Right ventricle myocardium inferior (tissue), 1 donor: ENCODE data around the gene PPY. TPM values are rescaled to one million over a fixed set of nuclear protein-coding genes. Genes with fewer than 3 reads are reported as not detected.

Experiments used
- ATAC-seq: fragments of 200-7000 bp; cut with Tn5 transposase; one replicate; pipeline ENCODE4 v1.9.1; 2020; ENCODE audit warnings: mild to moderate bottlenecking, moderate library complexity
- DNase-seq: peaks from one replicate; pipeline ENCODE4 v3.0.0; 2021; ENCODE audit errors: missing footprints
- intact Hi-C: fragments of 100-400 bp; cut with DNase I; formaldehyde crosslinking; loops from one replicate; pipeline ENCODE4 v1.11.0; 2022
- total RNA-seq: library from RNA; stranded (reverse); fragmentation: NEBNext Ultra II Directional; extraction: Animal tissue kit (Norgen Biotek cat#: 25700); gene quantifications from one replicate; pipeline ENCODE4 v1.2.1, GENCODE V29; 2021
- donor health status: DM: no; HTN: yes; CAD: no; lungs with severe emphysema.

The PPY gene
- total RNA-seq, 1 donor from 2014 or later = not detected

DNA sequence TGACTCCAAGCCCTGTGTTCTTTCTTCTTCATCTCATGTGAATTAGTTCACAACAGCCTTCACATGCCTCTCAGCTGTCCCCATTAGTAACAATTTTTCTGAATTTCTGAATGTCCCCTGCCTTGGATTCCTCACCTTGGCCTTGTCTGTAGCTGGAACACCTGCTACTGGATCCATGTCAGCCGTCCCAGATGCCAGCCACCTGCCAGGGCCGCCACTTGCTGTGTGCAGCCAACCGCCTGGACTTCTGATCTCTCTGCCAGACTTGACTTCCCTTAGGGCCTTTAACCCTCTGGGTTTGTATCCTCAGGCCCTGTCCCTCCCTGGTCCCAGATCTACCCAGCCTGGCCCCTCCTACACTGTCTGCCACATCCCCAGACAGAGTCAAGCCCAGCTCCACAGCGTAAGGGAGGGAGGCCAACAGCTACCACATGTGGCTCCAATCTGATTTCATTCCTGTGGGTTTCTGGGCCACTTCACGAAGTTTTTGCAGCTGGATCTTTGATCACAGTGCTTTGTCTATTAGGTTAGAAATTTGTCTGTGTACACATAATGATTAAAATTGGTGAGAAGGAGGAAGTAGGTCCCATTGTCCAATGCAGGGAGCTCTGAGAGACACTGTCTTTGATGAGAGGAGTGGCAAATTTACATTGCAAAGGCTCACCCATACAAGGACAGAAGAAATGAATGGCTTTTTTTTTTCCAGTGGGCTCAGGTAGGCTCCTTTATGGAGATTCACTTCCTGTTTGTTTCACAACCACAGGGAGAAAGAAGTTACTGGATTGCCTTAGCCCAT lies 50.2 kb downstream of the PPY start:
- intact Hi-C loops = no loop called here
- no peak for ATAC-seq
- no peak for DNase-seq

Other genes starting within 250 kb of the PPY start
- not detected for gene SOST, start 183.7 kb downstream of the PPY start, total RNA-seq
- gene DUSP3, start 163.5 kb downstream of the PPY start, total RNA-seq = 260 TPM
- not detected for gene CFAP97D1, start 162.0 kb downstream of the PPY start, total RNA-seq
- 43.0 TPM for gene MPP3, start 109.3 kb downstream of the PPY start, total RNA-seq
- gene CD300LG, start 95.3 kb downstream of the PPY start, total RNA-seq = 16.6 TPM
- 16.2 TPM for gene MPP2, start 34.9 kb downstream of the PPY start, total RNA-seq
- gene PYY, start 11.5 kb upstream of the PPY start, total RNA-seq = not detected
- 0.68 TPM for gene NAGS, start 62.1 kb upstream of the PPY start, total RNA-seq
- gene TMEM101, start 72.5 kb upstream of the PPY start, total RNA-seq = 21.5 TPM
- 47.6 TPM for gene LSM12, start 124.2 kb upstream of the PPY start, total RNA-seq
- 30.4 TPM for gene G6PC3, start 128.3 kb upstream of the PPY start, total RNA-seq
- 67.5 TPM for gene HDAC5, start 181.2 kb upstream of the PPY start, total RNA-seq
- gene HROB, start 199.5 kb upstream of the PPY start, total RNA-seq = 2.0 TPM
- gene ASB16, start 228.2 kb upstream of the PPY start, total RNA-seq = 14.5 TPM
- 20.8 TPM for gene TMUB2, start 244.5 kb upstream of the PPY start, total RNA-seq